Brain microvascular endothelial cell (primary cell): Measurements from ENCODE around the gene EML4.

Source experiments
- DNase-seq: peaks from one replicate; pipeline ENCODE4 v3.0.0-alpha.2; 2020
- H3K27ac ChIP-seq: fragments of 250-450 bp; sonication (Bioruptor Pico); 2 replicates; pipeline ENCODE4 v1.5.1; 2020; ENCODE audit warnings: mild to moderate bottlenecking, moderate library complexity
- H3K27me3 ChIP-seq: fragments of 250-450 bp; sonication (Bioruptor Pico); replicated peaks from 2 replicates; pipeline ENCODE4 v1.5.1; 2020; ENCODE audit warnings: mild to moderate bottlenecking
- H3K36me3 ChIP-seq: fragments of 250-450 bp; sonication (Bioruptor Pico); replicated peaks from 2 replicates; pipeline ENCODE4 v1.5.1; 2020; ENCODE audit warnings: mild to moderate bottlenecking
- H3K4me3 ChIP-seq: 2 replicates; pipeline ENCODE4 v1.5.1; 2011; ENCODE audit warnings: low read depth, mild to moderate bottlenecking, control low read depth, low read length, moderate library complexity
- in situ Hi-C: cut with HindIII; loops from 2 replicates; pipeline ENCODE4 v1.10.0; 2017; ENCODE audit warnings: low sequenced_read_pairs, low pct_ligation_motif_present
- TF ChIP-seq, protein P1 (sequence below): IDR thresholded peaks from 2 replicates; pipeline ENCODE4 v1.5.1; 2011; ENCODE audit warnings: low read depth, mild to moderate bottlenecking, moderate library complexity, low read length, control low read depth, inconsistent platforms; ENCODE audit errors: missing control alignments

The EML4 gene

DNA sequence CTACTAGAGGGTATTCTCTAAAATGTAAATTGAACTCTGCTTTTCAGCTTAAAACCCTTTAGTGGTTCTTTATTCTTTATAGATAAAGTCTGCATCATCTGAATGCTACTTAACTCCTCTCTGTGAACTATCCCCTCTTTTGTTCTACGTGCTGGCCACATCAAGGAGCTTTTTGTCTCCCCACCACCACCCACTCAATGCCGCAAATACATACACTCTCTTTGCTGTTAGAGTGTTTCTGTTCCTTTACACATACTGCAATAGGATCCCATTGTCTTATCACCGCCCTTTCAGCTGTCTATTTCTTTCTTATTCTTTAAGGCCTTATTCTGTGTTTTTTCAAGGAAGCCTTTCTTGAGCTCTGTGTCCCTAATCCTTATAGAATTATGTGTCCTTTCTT is 83.3 kb downstream of the EML4 start:
- TF ChIP-seq, protein P1, sequence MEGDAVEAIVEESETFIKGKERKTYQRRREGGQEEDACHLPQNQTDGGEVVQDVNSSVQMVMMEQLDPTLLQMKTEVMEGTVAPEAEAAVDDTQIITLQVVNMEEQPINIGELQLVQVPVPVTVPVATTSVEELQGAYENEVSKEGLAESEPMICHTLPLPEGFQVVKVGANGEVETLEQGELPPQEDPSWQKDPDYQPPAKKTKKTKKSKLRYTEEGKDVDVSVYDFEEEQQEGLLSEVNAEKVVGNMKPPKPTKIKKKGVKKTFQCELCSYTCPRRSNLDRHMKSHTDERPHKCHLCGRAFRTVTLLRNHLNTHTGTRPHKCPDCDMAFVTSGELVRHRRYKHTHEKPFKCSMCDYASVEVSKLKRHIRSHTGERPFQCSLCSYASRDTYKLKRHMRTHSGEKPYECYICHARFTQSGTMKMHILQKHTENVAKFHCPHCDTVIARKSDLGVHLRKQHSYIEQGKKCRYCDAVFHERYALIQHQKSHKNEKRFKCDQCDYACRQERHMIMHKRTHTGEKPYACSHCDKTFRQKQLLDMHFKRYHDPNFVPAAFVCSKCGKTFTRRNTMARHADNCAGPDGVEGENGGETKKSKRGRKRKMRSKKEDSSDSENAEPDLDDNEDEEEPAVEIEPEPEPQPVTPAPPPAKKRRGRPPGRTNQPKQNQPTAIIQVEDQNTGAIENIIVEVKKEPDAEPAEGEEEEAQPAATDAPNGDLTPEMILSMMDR, result no peak
- DNase-seq, result no peak
- Histone ChIP-seq H3K27me3 (no peaks in the 10 kb centered on the region), H3K4me3 (no peak overlapping the region), H3K27ac (no peak overlapping the region), H3K36me3 (no peaks in the 10 kb centered on the region)
- in situ Hi-C loops, result no loop called here

DNA sequence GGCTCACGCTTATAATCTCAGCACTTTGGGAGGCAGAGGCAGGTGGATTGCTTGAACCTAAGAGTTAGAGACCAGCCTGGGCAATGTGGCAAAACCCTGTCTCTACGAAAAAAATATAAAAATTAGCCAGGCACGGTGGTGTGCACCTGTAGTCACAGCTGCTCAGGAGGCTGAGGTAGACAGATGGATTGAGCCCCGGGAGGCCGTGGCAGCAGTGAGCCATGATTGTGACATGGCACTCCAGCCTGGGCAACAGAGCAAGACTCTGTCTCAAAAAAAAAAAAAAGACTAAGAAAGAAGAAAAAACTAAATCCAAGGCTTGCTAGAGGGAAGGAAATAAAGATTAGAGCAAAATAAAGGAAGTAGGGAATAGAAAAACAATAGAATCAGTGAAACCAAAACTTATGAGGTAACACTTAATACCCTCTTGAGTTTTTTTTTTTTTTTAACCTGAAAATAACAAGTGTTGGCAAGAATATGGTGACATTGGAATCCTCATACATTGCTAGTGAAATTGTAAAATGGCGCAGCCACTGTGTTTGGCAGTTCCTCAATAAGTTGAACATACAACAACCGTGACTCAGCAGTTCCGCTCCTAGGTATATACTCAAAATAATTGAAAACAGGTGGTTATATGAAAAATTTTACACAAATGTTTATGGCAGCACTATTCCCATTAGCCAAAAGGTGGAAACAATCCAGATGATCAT is 85.2 kb downstream of the EML4 start:
- H3K27ac ChIP-seq, result no peak overlapping the region
- DNase-seq, result no peak
- TF ChIP-seq, protein P1, result no peak
- in situ Hi-C loops, result no loop called here
- peaks cover 6% of the 10 kb centered on the region for H3K36me3 ChIP-seq
- no peaks in the 10 kb centered on the region for H3K27me3 ChIP-seq
- no peak overlapping the region for H3K4me3 ChIP-seq

DNA sequence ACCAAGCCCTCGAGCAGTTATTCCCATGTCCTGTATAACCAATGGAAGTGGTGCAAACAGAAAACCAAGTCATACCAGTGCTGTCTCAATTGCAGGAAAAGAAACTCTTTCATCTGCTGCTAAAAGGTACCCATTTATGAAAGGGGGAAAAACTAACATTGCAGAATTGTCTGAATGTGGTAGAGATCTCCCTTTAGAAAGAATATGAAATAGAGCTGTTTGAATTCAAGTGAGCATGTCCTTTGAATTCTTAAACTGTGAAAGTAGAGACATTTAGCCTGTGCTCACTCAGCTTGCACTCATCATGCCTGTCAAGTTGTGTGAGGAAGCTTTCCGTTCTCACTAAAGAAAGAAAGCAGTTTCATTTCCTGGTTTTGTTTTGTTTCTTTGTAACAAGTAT is 87.4 kb downstream of the EML4 start:
- no peak overlapping the region for H3K4me3 ChIP-seq
- peaks cover 6% of the 10 kb centered on the region for H3K36me3 ChIP-seq
- H3K27ac ChIP-seq, result no peak overlapping the region
- DNase-seq, result no peak
- TF ChIP-seq, protein P1, result no peak
- H3K27me3 ChIP-seq, result no peaks in the 10 kb centered on the region
- in situ Hi-C loops, result no loop called here

DNA sequence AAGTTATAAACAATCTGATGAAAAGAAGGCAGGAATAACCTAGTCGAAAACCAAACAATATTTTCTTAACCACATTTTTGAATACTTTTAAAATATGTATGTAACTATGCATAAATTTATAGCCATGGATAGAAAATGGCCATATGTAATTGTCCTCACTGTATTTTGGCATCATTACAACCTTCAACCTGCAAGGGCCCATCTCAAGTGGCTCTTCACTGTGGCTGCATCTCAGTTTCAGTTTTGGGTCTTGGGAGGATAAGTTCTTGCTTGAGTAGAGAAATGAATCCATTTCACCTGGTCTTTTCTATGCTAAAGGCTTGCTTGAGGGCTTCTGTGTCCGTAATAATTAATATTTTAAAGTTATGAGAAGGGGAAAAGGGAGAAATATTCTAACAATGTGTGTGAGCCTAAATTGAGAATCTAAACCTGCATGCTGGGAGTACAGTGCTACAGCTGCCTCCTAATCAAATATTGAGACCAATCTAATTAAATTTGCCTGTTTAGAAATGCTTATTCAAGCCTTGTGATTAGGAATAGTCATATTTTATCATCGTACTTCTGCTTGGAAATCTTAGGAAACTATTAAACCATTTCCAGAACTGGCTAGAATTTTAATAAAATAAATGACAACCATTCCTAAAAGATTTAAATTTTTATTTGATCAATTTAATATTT is 92.5 kb downstream of the EML4 start:
- Histone ChIP-seq H3K27ac (no peak overlapping the region), H3K27me3 (no peaks in the 10 kb centered on the region), H3K4me3 (no peak overlapping the region), H3K36me3 (peaks cover 6% of the 10 kb centered on the region)
- TF ChIP-seq, protein P1, result no peak
- no peak for DNase-seq
- in situ Hi-C loops, result no loop called here

DNA sequence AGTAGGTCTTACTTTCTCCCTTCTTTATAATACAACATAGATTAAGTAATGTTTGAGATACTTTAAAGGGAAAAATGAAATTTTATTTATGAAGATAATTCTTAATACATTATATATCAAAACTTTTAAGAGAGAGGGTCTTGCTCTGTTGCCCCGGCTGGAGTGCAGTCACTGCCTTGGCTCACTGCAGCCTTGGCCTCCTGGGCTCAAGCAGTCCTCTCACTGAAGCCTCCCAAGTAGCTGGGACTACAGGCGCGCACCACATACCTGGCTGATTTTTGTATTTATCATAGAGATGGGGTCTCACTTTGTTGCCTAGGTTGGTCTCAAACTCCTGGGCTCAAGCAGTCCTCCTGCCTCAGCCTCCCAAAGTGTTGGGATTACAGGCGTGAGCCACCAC is 97.1 kb downstream of the EML4 start:
- TF ChIP-seq, protein P1, result no peak
- no peak for DNase-seq
- in situ Hi-C loops, result no loop called here
- Histone ChIP-seq H3K27ac (no peak overlapping the region), H3K27me3 (no peaks in the 10 kb centered on the region), H3K36me3 (no peaks in the 10 kb centered on the region), H3K4me3 (no peak overlapping the region)

DNA sequence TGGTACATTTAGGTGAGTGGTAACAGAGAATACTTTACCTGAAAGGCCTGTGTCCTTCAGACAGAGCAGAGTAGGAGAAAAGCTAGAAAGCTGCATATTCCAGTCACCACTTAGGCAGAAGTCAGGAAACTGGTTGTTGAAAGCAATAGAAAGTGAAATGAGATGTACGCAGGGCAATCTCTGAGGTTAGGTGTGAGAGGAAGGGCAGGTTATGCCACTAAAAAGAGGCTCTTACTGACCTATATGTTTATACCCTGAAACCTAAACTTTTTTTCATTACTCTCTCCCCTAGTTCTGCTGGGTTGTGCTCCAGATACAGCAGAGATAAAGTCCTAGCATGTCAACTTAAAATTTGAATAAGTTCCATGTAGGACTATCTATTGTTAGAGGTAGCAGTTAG is 98.4 kb downstream of the EML4 start:
- TF ChIP-seq, protein P1, result no peak
- in situ Hi-C loops, result no loop called here
- no peak for DNase-seq
- Histone ChIP-seq H3K27me3 (no peaks in the 10 kb centered on the region), H3K4me3 (no peak overlapping the region), H3K27ac (no peak overlapping the region), H3K36me3 (no peaks in the 10 kb centered on the region)
